ENCODE measurements around the gene KRT33B. TPM values are rescaled to one million over a fixed set of nuclear protein-coding genes. Genes with fewer than 3 reads are reported as not detected.

Gene KRT33B
- total and polyA plus RNA-seq, 2 of the 4 experiments (the other 2 are of a cell fraction) = 0.18 to 0.22 TPM

DNA sequence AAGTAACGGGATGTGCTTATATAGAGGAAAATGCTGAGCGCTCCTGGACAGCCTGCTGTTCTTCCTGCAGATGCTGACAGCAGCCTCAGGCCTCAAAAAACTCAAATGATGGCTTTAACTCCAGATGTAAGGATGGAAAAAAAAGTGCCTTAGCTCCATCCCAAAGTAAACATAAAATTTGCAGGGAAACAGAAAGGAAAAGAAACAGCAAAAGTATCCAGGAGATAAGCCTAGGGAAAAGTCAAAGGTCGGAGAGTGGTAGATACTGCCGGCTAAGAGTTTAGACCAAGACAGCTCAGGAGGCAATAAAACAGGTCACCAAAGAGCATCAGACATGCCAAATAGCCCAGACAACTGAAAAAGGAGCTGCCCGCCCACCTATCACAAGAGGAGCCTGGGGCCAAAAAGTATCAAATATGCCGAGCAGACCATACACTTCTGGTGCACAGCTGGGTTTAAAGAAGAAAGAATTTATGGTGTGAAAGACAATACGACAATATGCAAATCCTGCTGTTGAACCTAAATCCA is 20.9 kb upstream of the KRT33B start:
- no peaks in the 10 kb centered on the region for H4K20me1 ChIP-seq (ENCODE audit: insufficient read depth, low read length)
- H2BK20ac ChIP-seq (ENCODE audit: low read depth, low read length) = no peak overlapping the region
- H3K4me2 ChIP-seq (ENCODE audit: low read depth, low read length) = no peak overlapping the region
- no peaks in the 10 kb centered on the region for H3K27me3 ChIP-seq (ENCODE audit: control insufficient read depth, insufficient read depth, low read length)
- no peak overlapping the region for H3K56ac ChIP-seq (ENCODE audit: extremely low read depth, insufficient read depth, low read length)
- H3K9me1 ChIP-seq (ENCODE audit: insufficient read depth, low read length) = no peaks in the 10 kb centered on the region; the same call in 1 of the 2 replicates
- DNase-seq (no peak), ATAC-seq (ENCODE audit: low read depth) (no peak)
- no peak overlapping the region for H2AFZ ChIP-seq (replicated peaks; ENCODE audit: low read length, poor library complexity)
- no peaks in the 10 kb centered on the region for H3K79me1 ChIP-seq (ENCODE audit: low read depth in 1 of 2, low read length in 2 of 2)
- H3K4me3 ChIP-seq (ENCODE audit: insufficient read depth, low read depth, low read length) = no peak overlapping the region
- H3K27ac ChIP-seq (ENCODE audit: insufficient read depth, low read length) = no peak overlapping the region
- peaks cover 5% of the 10 kb centered on the region; the same call in 1 of the 2 replicates for H3K4me1 ChIP-seq (ENCODE audit: control insufficient read depth, insufficient read depth, low read length)
- H3K18ac ChIP-seq (ENCODE audit: low read depth, low read length) = no peak overlapping the region
- H2AK9ac ChIP-seq (replicated peaks; ENCODE audit: low read depth, low read length, poor library complexity) = no peak overlapping the region
- CTCF ChIA-PET = no interaction called here
- no peak overlapping the region for H2BK5ac ChIP-seq (ENCODE audit: low read depth, low read length, poor library complexity, severe bottlenecking)
- no peak overlapping the region for H3K4ac ChIP-seq (ENCODE audit: low read depth, low read length)
- H3K9ac ChIP-seq (ENCODE audit: low read depth, low read length) = no peak overlapping the region
- no peak overlapping the region; a peak in 1 of 4 replicates for H4K8ac ChIP-seq (ENCODE audit: low read depth in 2 of 2, low read length in 2 of 2)
- H3K36me3 ChIP-seq (ENCODE audit: control insufficient read depth, insufficient read depth, low read length) = no peaks in the 10 kb centered on the region
- TF ChIP-seq RCOR1 (IDR thresholded peaks at IDR 0.05; ENCODE audit: insufficient replicate concordance, low read length) (no peak), CHD1 (IDR thresholded peaks at IDR 0.05; ENCODE audit: low read depth, low read length) (no peak), MXI1 (IDR thresholded peaks at IDR 0.05; ENCODE audit: borderline replicate concordance, low read depth, low read length) (no peak), MAZ (IDR thresholded peaks at IDR 0.05; ENCODE audit: borderline replicate concordance, low read depth, low read length) (no peak), CEBPB (IDR thresholded peaks at IDR 0.05; ENCODE audit: low read depth, low read length) (no peak), POLR2A (IDR thresholded peaks at IDR 0.05; ENCODE audit: low read depth, low read length) (no peak), BHLHE40 (IDR thresholded peaks at IDR 0.05; ENCODE audit: low read depth, low read length) (no peak), NFE2L2 (IDR thresholded peaks at IDR 0.05; ENCODE audit: low read depth, low read length) (no peak), RFX5 (IDR thresholded peaks at IDR 0.05; ENCODE audit: low read depth, low read length) (no peak)
- TF ChIP-seq, protein P1, sequence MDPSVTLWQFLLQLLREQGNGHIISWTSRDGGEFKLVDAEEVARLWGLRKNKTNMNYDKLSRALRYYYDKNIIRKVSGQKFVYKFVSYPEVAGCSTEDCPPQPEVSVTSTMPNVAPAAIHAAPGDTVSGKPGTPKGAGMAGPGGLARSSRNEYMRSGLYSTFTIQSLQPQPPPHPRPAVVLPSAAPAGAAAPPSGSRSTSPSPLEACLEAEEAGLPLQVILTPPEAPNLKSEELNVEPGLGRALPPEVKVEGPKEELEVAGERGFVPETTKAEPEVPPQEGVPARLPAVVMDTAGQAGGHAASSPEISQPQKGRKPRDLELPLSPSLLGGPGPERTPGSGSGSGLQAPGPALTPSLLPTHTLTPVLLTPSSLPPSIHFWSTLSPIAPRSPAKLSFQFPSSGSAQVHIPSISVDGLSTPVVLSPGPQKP (IDR thresholded peaks at IDR 0.05; ENCODE audit: borderline replicate concordance, low read depth, low read length) = no peak
- TF ChIP-seq, protein P2, sequence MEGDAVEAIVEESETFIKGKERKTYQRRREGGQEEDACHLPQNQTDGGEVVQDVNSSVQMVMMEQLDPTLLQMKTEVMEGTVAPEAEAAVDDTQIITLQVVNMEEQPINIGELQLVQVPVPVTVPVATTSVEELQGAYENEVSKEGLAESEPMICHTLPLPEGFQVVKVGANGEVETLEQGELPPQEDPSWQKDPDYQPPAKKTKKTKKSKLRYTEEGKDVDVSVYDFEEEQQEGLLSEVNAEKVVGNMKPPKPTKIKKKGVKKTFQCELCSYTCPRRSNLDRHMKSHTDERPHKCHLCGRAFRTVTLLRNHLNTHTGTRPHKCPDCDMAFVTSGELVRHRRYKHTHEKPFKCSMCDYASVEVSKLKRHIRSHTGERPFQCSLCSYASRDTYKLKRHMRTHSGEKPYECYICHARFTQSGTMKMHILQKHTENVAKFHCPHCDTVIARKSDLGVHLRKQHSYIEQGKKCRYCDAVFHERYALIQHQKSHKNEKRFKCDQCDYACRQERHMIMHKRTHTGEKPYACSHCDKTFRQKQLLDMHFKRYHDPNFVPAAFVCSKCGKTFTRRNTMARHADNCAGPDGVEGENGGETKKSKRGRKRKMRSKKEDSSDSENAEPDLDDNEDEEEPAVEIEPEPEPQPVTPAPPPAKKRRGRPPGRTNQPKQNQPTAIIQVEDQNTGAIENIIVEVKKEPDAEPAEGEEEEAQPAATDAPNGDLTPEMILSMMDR (conservative IDR thresholded peaks at IDR 0.05; ENCODE audit: low read depth, low read length) = no peak
- TF ChIP-seq, protein P3, sequence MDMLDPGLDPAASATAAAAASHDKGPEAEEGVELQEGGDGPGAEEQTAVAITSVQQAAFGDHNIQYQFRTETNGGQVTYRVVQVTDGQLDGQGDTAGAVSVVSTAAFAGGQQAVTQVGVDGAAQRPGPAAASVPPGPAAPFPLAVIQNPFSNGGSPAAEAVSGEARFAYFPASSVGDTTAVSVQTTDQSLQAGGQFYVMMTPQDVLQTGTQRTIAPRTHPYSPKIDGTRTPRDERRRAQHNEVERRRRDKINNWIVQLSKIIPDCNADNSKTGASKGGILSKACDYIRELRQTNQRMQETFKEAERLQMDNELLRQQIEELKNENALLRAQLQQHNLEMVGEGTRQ (IDR thresholded peaks at IDR 0.05; ENCODE audit: low read depth, low read length) = no peak
- WGBS, 2 experiments (ENCODE audit: extremely low coverage in 2 of 2, insufficient read length in 1 of 2) = 50% methylated on average over 2 of the region's 7 CpGs; no CpG with 5 or more reads in 1 of the 2 experiments
- H3K14ac ChIP-seq (replicated peaks; ENCODE audit: low read depth, low read length) = 0 out of 2 replicates have a peak overlapping the region, but pooled peaks have one; percentile 11
- BruUV-seq (replicated peaks) = no TSS peak
- no peak overlapping the region for H4K5ac ChIP-seq (ENCODE audit: low read depth, low read length)
- H2AK5ac ChIP-seq (ENCODE audit: low read depth, low read length) = no peak overlapping the region
- no peak overlapping the region; the same call in 1 of the 2 replicates for H2BK120ac ChIP-seq (ENCODE audit: low read depth, low read length)
- dilution Hi-C loops (cut with HindIII; ENCODE audit: low sequenced_read_pairs, unreplicated experiment) (no loop called here), intact Hi-C loops (cut with micrococcal nuclease) (no loop called here), in situ Hi-C loops (cut with MboI; ENCODE audit: low sequenced_read_pairs) (no loop called here)
- H2BK15ac ChIP-seq (ENCODE audit: low read depth, low read length) = no peak overlapping the region
- no peaks in the 10 kb centered on the region for H3K9me3 ChIP-seq (ENCODE audit: control insufficient read depth, insufficient read depth, low read length)
- POLR2A ChIA-PET (ENCODE audit: unreplicated experiment) = no interaction called here
- no peak overlapping the region for H4K91ac ChIP-seq (ENCODE audit: insufficient read depth, low read depth, low read length)
- H3K23ac ChIP-seq (ENCODE audit: low read depth, low read length) = no peak overlapping the region

Measured in IMR-90 (cell line).